GM08714 (cell line): Measurements from ENCODE around the gene ATP12A.

Source experiments
- H3K4me3 ChIP-seq: fragments of 200-500 bp; sonication (Bioruptor generic); 2 replicates; pipeline ENCODE4 v1.5.1; 2014; ENCODE audit warnings: mild to moderate bottlenecking, low read length, inconsistent platforms
- ZNF274 ChIP-seq: IDR thresholded peaks from 2 replicates; pipeline ENCODE4 v1.6.1; 2012; ENCODE audit warnings: mild to moderate bottlenecking, low read depth, low read length

ATP12A gene

DNA sequence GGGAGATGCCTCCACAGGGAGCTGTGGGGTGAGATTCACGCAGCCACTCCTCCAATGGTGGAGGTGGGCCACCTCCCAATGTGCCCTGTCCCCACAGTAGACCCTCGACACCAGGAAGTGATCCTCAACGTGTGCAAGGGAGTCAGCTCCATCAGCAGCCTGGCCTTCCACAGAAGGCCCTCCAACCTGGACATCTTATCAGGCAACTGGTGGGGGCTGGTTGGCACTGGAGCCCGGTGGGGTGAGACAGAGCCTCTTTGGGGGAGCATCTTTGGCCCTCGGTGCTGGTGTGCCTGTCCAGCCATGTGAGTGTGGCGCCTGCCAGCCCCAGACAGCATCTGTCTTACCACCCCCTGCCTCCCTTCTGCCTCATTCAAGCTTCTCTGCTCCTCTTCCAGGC, 64.0 kb downstream of the ATP12A start:
- no peak for TF ChIP-seq ZNF274
- no peak overlapping the region for H3K4me3 ChIP-seq

DNA sequence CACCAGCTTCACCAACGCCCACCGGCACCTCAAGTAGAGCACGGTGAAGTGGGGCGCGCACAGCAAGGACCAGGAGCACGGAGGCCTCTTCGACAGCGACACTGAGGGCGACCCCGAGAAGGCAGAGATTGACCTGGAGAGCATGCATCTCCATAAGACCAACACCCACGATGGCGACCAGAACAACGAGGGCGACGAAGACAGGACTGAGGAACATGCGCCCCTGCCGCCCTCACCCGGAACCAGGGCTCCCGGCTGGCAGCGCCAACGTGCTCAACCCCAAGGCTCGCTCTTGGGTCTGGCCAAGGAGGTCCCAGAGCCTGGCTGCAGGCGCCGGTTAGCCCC, 65.3 kb downstream of the ATP12A start:
- TF ChIP-seq ZNF274, result no peak
- no peak overlapping the region; the same call in 1 of the 2 replicates for H3K4me3 ChIP-seq

DNA sequence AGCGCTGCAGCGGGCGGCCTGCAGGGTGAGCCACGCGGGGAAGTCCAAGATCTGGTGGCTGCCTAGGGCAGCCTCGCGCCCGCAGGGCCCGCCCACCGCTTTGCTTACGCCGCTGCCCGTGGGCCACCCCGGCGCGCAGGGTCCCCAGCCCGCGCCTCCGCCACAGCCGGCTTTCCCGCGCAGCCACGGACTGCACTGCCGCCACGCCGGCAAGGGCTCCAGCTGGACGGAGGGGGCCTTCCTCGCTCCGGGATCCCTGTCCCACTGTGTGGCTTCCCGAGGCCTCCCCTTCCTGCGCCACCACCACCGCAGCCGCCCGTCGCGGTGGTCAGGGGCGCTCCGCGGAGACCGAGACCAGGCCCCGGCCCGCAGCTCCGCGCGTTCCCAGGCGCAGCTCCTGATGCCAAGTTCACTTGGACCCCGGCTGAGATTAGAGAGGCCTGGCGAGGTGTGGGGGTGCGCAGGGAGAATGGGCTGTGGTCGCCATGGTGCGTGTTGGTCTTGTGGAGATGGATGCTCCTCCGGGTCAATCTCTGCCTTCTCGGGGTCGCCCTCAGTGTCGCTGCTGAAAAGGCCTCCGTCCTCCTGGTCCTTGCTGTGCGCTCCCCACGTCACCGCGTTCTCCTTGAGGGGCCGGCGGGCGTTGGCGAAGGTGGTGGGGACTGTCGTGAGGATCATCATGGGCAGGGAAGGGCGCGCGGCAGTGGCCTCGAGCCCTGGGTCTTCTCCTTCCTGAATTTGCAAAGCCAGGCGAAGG, 65.8 kb downstream of the ATP12A start:
- peak overlapping the region; percentile 10; the same call in 1 of the 2 replicates for H3K4me3 ChIP-seq
- no peak for TF ChIP-seq ZNF274

DNA sequence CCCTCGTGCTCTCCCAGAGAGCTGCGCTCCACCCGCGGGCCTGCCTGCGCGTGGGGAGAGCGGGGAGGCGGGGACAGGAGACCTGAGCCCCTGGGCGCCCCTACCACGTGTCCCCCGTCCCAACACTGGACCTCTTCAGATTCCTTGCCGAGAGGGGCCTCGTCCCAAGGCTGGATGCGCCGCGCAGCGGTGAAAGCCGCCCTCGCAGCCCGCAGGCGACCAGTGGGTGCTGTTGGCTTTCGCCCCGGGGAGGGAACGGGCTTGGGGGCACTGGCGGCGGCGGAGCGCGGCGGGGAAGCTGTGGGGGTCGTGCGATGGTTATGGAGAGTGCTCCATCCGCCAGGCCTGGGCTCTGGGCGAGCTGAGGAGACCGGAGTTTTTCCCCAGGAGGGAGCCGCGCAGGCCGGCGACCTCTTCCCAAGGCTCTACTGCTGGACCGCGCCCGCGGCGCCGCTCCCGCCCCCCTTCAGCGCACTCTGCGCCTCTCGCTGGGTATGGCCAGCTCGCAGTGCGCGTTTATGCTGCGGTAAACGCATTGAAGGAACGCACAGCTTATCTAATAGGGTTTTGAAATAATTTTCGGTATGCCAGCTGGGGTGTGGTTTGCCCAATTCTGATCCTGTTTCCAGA, 66.5 kb downstream of the ATP12A start:
- no peak overlapping the region; the same call in 1 of the 2 replicates for H3K4me3 ChIP-seq
- no peak for TF ChIP-seq ZNF274

DNA sequence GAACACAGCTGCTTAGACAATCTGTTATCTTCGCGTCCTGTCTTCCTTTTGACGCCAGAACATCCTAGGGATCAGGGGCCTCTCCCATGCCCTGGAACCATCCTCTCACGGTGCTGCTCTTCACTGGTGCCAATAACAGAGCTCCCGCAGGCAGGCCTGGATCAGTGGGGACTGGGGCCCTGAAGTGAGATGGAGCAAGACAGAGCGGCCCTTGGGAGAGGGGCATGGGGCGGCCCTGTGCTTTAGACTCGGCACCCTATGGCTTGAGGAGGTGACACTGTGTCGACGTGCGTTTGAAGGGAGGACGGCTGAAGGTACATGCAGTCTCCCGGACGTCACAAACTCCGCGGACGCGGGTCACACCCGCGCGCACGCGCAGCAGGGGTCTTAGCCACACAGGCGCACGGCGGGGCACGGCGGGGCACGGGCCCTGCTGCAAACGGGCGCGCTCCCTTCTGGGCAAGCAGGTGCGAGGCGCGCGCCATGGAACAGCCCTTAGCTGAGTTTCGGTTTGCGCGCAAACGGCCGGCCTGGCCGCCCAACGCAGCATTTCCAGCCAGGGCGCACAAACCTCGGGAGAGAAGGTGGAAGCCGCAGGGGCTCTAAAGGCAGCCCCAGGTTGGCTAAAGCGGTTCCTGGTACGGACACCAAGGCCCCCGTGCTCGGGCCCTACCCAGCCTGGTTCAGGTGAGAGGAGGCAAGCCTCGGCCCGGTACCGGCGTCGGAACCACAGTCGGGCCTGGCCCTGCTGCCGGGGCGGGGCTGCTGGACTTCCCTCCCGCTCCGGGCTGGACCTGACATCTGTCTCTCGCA, 67.2 kb downstream of the ATP12A start:
- no peak for TF ChIP-seq ZNF274
- peak overlapping the region; percentile 9; the same call in 1 of the 2 replicates for H3K4me3 ChIP-seq

DNA sequence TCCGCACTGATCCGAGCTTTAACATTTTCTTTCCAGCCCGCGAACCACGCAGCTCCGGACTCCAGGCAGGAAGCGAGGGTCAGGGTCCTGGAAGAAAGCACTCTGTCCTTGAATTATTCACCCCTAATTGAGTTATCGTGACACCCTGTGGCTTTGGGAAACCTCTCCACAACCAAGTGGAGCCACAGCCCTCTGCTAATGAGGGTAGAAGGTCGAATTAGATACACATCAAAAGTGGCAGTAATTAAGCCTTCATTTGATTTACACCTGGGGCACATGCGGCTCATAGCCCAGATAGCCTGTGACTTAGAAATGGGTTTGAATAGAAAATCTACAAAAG, 67.8 kb downstream of the ATP12A start:
- TF ChIP-seq ZNF274, result no peak
- no peak overlapping the region; the same call in 1 of the 2 replicates for H3K4me3 ChIP-seq

DNA sequence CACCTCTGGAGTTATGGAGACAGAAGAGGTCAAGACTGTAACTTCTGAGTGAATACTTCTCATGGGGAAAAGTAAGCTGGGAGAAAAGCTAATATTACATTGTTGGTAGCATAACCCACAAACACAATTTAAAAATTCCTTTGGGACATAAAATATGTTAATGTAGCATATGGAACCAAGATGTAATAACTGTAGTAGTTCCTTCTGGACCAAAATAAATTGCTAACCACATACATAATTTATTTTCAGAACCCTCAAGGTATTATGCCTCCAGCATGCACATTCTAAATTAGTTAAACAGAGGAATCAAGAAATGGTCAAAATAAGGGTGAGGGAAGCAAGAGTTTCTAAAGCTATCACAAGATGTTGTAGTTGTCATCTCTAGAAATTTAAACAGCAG, 79.0 kb downstream of the ATP12A start:
- H3K4me3 ChIP-seq, result no peak overlapping the region
- TF ChIP-seq ZNF274, result no peak
